ENCODE results near the gene HOXA13.

DNA sequence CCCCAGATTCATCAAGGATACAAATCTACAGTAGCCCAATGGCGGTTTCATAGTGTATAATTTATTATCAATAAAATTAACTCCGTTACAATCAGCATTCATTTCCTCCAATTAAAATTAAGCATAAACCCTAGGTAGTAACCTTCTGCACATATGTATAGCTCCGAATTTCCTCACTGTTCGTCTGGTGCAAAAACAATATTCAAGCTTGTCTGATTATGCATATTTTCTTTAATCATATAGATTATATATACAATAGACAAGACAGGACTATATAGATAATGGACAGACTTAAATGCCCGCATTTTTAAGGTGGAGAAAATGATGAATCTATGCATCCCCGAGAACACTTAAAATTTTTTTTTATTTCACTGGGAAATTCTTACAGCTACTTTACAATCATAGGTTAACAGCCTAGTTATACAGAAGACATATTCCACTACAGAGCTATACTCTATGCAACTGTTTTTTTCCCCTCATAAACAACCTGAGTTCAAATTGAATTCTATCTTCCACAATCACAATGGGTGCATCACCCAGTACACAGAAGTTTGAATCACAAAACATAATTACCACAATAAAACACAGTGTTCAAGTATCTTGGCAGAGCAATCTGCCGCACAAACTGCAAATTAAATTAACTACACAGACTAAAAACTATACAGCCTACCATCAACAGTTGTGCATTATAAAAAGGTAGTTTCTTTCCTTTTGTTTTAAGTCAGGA, 37.2 kb downstream of the HOXA13 start:
- TF ChIP-seq CTCF (IDR thresholded peaks at IDR 0.05) (no peak), POLR2A (IDR thresholded peaks at IDR 0.05) (no peak)

Data from breast epithelium (tissue), 3 donors.